IPS-NIHi7 (cell line): ENCODE results near the gene GRM7.

ENCODE experiments used
- DNase-seq: peaks from one replicate; pipeline ENCODE4 v3.0.0; 2012; ENCODE audit warnings: mixed read lengths; ENCODE audit errors: extremely low spot score

GRM7 gene

GRCh38 chr3:7577513-7577912, 716.6 kb downstream of the GRM7 start:
- no peak for DNase-seq

- DNase-seq: no peak
Measured at GRCh38 chr3:7581831-7582230, 720.9 kb downstream of the GRM7 start.

DNA sequence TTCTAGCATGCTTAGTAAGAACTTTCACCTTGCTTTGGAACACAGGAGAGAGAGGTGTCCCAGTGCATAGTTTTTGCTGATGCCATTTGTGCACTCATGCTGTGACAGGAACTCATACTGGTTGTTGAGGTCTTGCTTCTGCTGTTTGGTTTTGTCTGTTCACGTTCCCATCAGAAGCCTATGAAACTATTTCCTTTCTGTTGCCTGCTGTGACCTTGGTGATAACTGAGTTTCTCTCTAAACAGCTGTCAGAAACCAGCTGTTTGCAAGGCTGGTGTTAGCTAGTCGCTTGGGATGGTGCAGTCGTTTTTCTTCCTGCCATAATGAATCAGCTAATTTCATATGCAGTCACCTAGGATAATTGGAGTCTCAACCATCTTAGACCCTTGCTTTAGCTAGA, 724.1 kb downstream of the GRM7 start:
- DNase-seq: no peak

DNA sequence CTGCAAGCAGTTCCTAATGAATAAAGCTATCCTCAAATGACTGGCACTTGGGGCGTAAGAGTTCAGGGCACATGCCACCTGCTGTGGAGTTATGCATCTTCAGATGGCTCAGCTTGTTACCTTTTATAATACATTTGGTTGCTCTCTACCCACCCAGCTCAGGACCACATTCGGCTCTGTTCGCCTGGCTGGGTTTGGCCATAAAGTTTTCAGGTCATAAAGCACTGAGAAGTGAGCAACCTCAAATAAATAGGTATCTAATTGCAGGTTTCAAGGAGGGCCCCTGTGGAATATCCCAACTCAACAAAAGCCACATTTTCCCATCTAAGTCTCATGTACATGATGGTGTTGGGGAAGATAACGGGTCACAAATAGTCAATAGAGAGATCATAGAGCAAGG, 727.3 kb downstream of the GRM7 start:
- DNase-seq: no peak

DNA sequence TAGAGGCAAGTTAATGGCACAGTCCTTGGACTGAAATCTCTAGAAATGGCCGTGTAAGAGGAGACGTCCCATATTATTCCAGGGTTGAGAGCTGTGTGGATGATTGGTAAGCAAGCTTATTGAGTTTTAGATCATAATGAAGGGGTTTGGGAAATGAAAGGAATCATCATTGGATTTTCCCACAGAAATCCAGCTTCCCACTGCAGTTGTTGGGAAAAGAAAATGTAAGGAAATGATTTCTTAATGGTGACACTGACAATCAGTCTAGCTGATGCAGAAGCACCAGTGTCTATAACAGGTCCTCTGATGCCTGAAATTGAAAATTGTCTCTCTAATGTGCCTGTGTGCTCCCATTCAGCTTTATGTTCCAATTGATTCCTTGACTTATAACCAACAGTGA, 728.6 kb downstream of the GRM7 start:
- no peak for DNase-seq

GRCh38 chr3:7602297-7602696, 741.4 kb downstream of the GRM7 start:
- no peak for DNase-seq

DNA sequence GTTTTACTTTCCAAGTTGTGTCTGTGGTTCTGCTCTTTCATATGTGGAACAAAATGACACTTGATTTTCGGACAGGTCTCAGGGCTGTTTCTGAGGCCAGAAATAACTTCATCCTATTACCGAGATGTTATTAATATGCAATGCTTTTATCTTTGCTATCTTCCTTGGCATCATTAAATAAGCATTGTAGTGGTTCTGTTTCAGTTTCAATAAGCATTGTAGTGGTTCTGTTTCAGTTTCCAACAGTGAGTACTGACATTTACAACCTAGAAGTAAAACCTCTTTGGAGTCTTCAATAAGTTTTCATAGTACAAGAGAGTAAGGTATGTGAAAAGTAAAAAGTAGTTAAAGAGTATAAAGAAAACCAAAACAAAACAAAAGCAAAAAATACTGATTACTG, 746.2 kb downstream of the GRM7 start:
- DNase-seq: no peak

GRCh38 chr3:7607676-7608075, 746.8 kb downstream of the GRM7 start:
- no peak for DNase-seq

DNA sequence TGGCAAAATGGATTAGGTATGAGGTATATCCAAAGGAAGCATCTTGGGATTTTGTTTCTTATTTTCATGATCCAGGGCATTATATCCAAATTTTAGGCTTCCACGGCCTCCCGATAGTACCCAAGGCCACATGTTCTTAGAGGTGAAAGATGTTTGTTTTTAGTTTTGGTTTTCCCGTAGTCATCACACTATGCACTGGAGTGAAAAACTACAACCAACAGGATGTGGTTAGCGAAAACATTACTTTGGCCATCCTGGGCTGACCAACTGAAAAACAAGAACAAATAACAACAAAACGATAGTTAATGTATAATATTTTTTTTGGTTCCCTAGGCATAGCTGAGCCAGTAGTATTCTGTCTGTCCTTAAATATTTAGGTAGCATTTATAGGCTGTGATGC, 749.7 kb downstream of the GRM7 start:
- DNase-seq: no peak

DNA sequence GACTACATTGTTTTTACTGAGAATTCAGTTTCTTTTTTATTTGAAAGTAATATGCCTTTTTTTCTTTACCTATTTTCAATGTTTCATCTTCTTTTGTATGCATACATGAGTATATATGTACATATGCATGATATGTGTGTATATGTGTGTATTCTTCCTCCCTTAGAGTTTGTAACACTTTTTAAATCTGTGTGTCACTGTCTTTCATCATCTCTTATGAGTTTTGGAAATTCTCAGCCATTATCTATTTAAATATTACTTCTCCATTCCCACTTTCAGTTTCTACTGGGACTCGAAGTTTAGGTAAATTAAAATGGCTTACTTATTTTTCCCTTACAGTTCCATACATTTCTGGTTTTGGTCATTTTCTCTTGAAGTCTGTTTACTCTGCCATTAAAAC, 754.1 kb downstream of the GRM7 start:
- DNase-seq: no peak

DNA sequence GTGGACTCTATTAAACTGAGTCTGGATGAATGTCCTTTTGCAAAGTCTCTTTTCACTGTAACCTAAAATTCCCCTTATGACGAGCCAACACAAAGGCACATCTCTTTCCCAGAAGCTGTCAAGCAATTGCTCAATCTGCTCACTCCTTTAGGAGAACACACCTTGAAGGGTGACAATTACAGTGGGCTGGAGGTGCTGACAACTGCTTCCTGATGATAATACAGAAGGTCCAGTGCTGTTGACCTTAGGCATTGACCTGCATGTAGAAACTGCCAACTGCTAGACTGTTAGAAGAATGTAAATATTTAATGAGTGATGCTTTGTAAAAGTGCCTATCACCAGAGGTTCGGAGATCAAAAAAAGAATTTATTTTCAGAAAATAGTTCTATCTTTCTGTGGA, 757.7 kb downstream of the GRM7 start:
- DNase-seq: no peak

DNA sequence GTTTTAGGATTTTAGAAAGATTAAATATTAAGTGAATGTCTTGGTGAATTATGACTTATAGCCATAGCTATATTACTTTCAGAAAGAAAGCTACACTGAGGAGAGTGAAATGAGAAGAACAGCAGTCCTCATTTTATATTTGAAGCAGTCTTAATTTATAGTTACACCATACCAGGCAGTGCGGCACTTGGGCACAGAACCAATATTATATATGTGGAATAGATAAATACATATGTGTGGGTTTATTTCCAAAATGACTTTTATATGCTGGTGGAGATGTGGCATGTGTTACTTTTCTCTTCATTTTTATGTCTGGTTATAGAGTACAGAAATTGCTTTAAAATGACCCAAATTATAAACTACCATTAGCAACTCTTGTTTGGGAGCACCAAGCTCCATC, 759.5 kb downstream of the GRM7 start:
- no peak for DNase-seq

DNA sequence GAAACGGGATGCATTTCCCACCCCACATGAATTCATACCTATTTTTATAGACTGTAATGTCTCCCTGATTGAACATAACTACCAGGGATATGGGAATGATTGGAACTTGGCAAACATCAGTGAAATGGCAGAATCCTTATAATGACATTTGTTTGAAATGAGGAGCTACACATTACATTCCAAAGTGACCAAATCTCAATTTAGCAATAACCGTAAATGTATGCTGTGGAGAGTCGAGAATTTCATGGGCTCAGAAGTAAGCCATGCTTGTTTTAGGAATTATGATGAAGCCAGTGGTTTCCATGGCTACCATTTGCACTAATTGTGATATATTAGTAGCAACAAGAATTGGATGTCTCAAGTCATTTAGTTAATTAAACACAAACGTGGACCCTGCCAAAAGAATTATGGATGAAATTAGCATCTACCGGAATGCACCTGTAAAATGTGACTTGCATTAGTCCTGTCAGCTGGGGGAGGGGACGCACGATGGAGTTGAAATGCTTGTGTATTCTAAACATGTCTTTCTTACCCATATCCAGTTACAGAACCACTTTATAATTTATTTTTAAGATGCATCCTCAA, 760.2 kb downstream of the GRM7 start:
- DNase-seq: no peak

- DNase-seq: no peak
Measured at GRCh38 chr3:7621651-7622050, 760.7 kb downstream of the GRM7 start.

- no peak for DNase-seq
Measured at GRCh38 chr3:7625021-7625420, 764.1 kb downstream of the GRM7 start.

GRCh38 chr3:7630351-7630911, 769.5 kb downstream of the GRM7 start:
- no peak for DNase-seq

- peak; percentile 20 for DNase-seq
Measured at GRCh38 chr3:7630925-7631324, 770.0 kb downstream of the GRM7 start.

- DNase-seq: no peak
Measured at GRCh38 chr3:7632305-7632704, 771.4 kb downstream of the GRM7 start.

- no peak for DNase-seq
Measured at GRCh38 chr3:7637694-7638093, 776.8 kb downstream of the GRM7 start.

DNA sequence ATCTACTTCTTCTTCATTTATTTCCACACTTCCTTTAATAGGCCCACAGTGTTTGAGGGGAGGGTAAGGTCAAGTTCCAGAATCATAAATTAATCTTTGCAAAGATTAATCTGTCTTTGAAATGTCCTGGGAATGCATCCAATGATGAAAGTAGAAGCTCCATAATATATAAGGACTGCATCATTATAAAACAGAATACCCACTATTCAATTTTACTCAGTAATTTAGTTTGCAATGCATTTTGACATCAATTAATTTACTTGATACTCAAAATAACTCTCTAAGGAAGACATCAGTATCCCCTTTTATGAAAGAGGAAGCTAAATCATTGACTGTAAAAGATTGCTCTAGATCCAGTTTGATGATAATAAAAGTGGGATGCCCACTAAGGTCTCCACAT, 777.2 kb downstream of the GRM7 start:
- no peak for DNase-seq

GRCh38 chr3:7640787-7641186, 779.9 kb downstream of the GRM7 start:
- no peak for DNase-seq

DNA sequence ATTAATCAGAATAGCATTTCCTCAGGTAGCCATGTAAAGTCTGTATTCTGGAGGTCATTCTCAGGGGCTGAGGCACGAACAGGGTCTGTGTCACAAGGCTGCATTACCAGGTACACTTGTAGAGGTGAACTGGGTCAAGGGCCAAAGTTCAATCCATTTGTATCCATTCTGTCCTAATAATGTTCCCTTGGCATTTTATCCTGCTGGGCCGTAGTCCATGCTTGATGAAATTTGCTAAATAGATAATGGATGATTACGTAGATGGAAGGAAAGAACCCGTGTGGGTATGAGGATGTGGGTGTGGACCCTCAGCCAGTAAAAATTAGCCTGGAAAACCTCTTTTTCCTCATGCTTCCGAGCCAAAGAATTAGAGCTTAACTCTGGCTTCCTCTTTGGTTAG, 785.9 kb downstream of the GRM7 start:
- DNase-seq: no peak

DNA sequence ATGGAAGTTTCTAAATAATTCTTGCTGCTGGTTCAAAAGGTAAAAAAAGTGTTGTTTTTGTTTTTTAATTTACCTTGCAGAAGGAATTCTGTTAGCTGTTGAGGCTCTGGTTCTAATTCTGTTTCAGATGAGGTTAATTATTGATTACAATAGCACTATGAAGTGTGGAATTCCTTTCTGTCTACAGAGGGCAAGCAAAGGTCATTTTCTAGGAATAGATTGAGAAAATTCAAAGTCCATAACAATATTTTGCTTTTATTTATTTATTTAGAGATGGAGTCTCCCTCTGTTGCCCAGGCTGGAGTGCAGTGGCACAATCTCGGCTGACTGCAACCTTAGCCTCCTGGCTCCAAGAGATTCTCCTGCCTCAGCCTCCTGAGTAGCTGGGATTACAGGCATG, 789.6 kb downstream of the GRM7 start:
- DNase-seq: no peak

DNA sequence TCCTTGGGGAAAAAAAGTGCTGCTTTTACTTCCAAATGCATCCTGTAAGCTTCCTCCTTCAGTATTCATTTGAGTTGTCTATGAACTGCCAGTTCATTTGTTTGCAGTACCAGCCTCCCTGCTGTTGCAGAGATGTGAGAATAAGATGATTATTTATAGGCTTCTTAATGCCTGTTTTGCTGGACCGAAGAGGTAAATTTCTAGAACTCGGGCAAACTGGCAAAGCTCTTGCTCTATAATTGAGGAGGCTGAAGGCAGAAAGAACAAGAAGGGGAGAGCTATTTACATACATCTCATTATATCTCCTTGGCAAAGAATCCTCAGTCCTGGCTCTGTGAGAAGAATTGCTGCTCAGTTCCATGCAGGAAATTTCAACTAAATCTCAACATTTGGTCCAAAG, 790.4 kb downstream of the GRM7 start:
- no peak for DNase-seq
